Sigmoid colon (tissue), 4 donors: ENCODE results near the gene GLI3.

Source experiments
- CTCF ChIP-seq, 4 experiments: fragments of 450-650 bp in 3 of 4; fragments of 200-600 bp in 1 of 4; IDR thresholded peaks; one replicate each; pipeline ENCODE4 v1.5.1; 2016 to 2019; ENCODE audit warnings: antibody characterized with exemption in 4 of 4, mild to moderate bottlenecking in 3 of 4, moderate library complexity in 2 of 4
- POLR2A ChIP-seq, 2 donors: fragments of 450-650 bp; IDR thresholded peaks; one replicate each; pipeline ENCODE4 v1.6.1; 2016; ENCODE audit warnings: antibody characterized with exemption in 2 of 2, mild to moderate bottlenecking in 2 of 2, moderate library complexity in 2 of 2
- POLR2AphosphoS5 ChIP-seq, 4 donors: sonication (generic); formaldehyde crosslinking; IDR thresholded peaks; one replicate each; pipeline ENCODE4 v1.6.1; 2017; ENCODE audit warnings: antibody characterized with exemption in 4 of 4

GRCh38 chr7:42020061-42020460 is 216.9 kb downstream of the GLI3 start:
- no peak for TF ChIP-seq CTCF (IDR thresholded peaks at IDR 0.05)
- no peak for TF ChIP-seq POLR2A (IDR thresholded peaks at IDR 0.05)
- no peak for TF ChIP-seq POLR2AphosphoS5 (IDR thresholded peaks at IDR 0.05)
